K562 (cell line): ENCODE results near the gene RSU1. TPM values are rescaled to one million over a fixed set of nuclear protein-coding genes. Genes with fewer than 3 reads are reported as not detected.

Experiments used
- ATAC-seq: fragments of 200-7000 bp; cut with Tn5 transposase; 3 replicates; pipeline ENCODE4 v1.9.1; 2020; ENCODE audit warnings: moderate library complexity
- BruUV-seq: library from RNA; stranded (reverse); fragments of 400-500 nt; replicated peaks from 2 replicates; lab custom pipeline; 2021; lab: Mats Ljungman, UMichigan
- CTCF ChIA-PET: fragments of 300-600 bp; formaldehyde crosslinking; extraction: SDS; loops from one replicate; lab custom pipeline; 2021; ENCODE audit warnings: low intra/inter-chr PET ratio; lab: Yijun Ruan, JAX
- POLR2A ChIA-PET: fragments of 300-600, 350-650 bp; sonication (Branson Sonifier 250); formaldehyde crosslinking; extraction: SDS; loops from one replicate; lab custom pipeline; 2021; ENCODE audit warnings: antibody characterized with exemption, inconsistent platforms; lab: Yijun Ruan, JAX
- DNase-seq, 4 experiments: peaks; one replicate each; pipeline versions ENCODE4 v3.0.0 to v3.0.0-alpha.2; 2011 to 2018; ENCODE audit warnings: low spot score in 3 of 4, mixed read lengths in 3 of 4; ENCODE audit errors: extremely low read depth in 1 of 4
- FAIRE-seq: peaks from 2 replicates; lab custom pipeline; 2011; peaks lifted over from hg19 to GRCh38; lab: Jason Lieb, UNC
- H2AFZ ChIP-seq: 2 replicates; pipeline ENCODE4 v1.6.0; 2011; ENCODE audit warnings: low read depth, low read length, control low read depth, inconsistent platforms
- H3K27ac ChIP-seq: fragments of 200-600 bp; 3 replicates; pipeline ENCODE4 v1.8.0; 2011; ENCODE audit warnings: low read depth, mild to moderate bottlenecking, control low read depth, inconsistent platforms, low read length, moderate library complexity, mixed read lengths; ENCODE audit errors: extremely low read depth
- H3K27me3 ChIP-seq, 2 experiments: fragments of 300-600 bp in 1 of 2; 2 replicates in 1 of 2; 3 replicates in 1 of 2; pipeline versions ENCODE4 v1.6.0 to v1.8.0; 2011; ENCODE audit warnings: inconsistent platforms in 2 of 2, low read length in 2 of 2, mild to moderate bottlenecking in 1 of 2, mixed read lengths in 1 of 2, moderate library complexity in 1 of 2; ENCODE audit not compliant: control insufficient read depth in 2 of 2, insufficient read depth in 2 of 2
- H3K36me3 ChIP-seq: fragments of 300-600 bp; 3 replicates; pipeline ENCODE4 v1.8.0; 2011; ENCODE audit warnings: mild to moderate bottlenecking, low read length, inconsistent platforms; ENCODE audit not compliant: control insufficient read depth, insufficient read depth
- H3K4me1 ChIP-seq, 2 experiments: fragments of 200-600 bp in 1 of 2; replicated peaks in 1 of 2; 2 replicates in 1 of 2; 3 replicates in 1 of 2; pipeline versions ENCODE4 v1.5.1 to v1.8.0; 2011; ENCODE audit warnings: inconsistent platforms in 2 of 2, low read length in 2 of 2, mild to moderate bottlenecking in 1 of 2, mixed read lengths in 1 of 2, moderate library complexity in 1 of 2; ENCODE audit not compliant: control insufficient read depth in 2 of 2, insufficient read depth in 2 of 2
- H3K4me2 ChIP-seq: 2 replicates; pipeline ENCODE4 v1.6.1; 2011; ENCODE audit warnings: low read length, control low read depth, inconsistent platforms, mixed read lengths; ENCODE audit not compliant: insufficient read depth
- H3K4me3 ChIP-seq: fragments of 200-600 bp; sonication (generic), shearing (Covaris generic); 2 replicates; pipeline ENCODE4 v1.5.1; 2016; ENCODE audit warnings: control low read depth, inconsistent platforms
- H3K79me2 ChIP-seq: fragments of 200-600 bp; 3 replicates; pipeline ENCODE4 v1.8.0; 2011; ENCODE audit warnings: low read length, inconsistent platforms; ENCODE audit not compliant: control insufficient read depth, insufficient read depth
- H3K9ac ChIP-seq, 2 experiments: 2 replicates each; pipeline versions ENCODE4 v1.6.0 to v1.6.1; 2011; ENCODE audit warnings: low read depth in 2 of 2, low read length in 2 of 2, control low read depth in 1 of 2, inconsistent platforms in 1 of 2, mild to moderate bottlenecking in 1 of 2, mixed read lengths in 1 of 2; ENCODE audit not compliant: insufficient read depth in 1 of 2
- H3K9me1 ChIP-seq: one replicate; pipeline ENCODE4 v1.6.0; 2011; ENCODE audit warnings: inconsistent platforms, mild to moderate bottlenecking, low read length, moderate library complexity; ENCODE audit not compliant: control insufficient read depth, insufficient read depth
- H3K9me3 ChIP-seq: replicated peaks from 2 replicates; pipeline ENCODE4 v1.5.1; 2011; ENCODE audit warnings: low read depth, low read length, inconsistent platforms; ENCODE audit not compliant: control insufficient read depth, insufficient read depth
- H4K20me1 ChIP-seq: replicated peaks from 2 replicates; pipeline ENCODE4 v1.6.1; 2011; ENCODE audit warnings: low read length, inconsistent platforms, mixed read lengths; ENCODE audit not compliant: control insufficient read depth, insufficient read depth
- CBFB ChIP-seq: sonication (generic); formaldehyde crosslinking; IDR thresholded peaks from 2 replicates; pipeline ENCODE4 v1.4.0; 2020; ENCODE audit warnings: mild to moderate bottlenecking, missing genetic modification reagents
- CTBP1 ChIP-seq: fragments of 450-650 bp; IDR thresholded peaks from 2 replicates; pipeline ENCODE4 v1.6.1; 2016; ENCODE audit warnings: borderline replicate concordance
- DNMT1 ChIP-seq: fragments of 450-650 bp; IDR thresholded peaks from 2 replicates; pipeline ENCODE4 v1.6.1; 2016; ENCODE audit warnings: antibody characterized with exemption, mild to moderate bottlenecking
- ETV1 ChIP-seq: fragments of 450-650 bp; conservative IDR thresholded peaks from 2 replicates; pipeline ENCODE4 v1.6.1; 2016; ENCODE audit warnings: missing genetic modification characterization, control low read depth, low read depth, missing compliant biosample characterization
- FOXK2 ChIP-seq, 2 experiments: fragments of 450-650 bp; IDR thresholded peaks in 1 of 2; conservative IDR thresholded peaks in 1 of 2; 2 replicates each; pipeline ENCODE4 v1.6.1; 2016; ENCODE audit warnings: low read depth in 2 of 2, mild to moderate bottlenecking in 1 of 2
- MED1 ChIP-seq: sonication (generic); formaldehyde crosslinking; IDR thresholded peaks from 2 replicates; pipeline ENCODE4 v1.8.1; 2023; ENCODE audit warnings: missing genetic modification reagents, borderline replicate concordance
- MTF1 ChIP-seq: fragments of 250-450 bp; sonication (Bioruptor Pico); IDR thresholded peaks from 2 replicates; pipeline ENCODE4 v1.9.0; 2021; ENCODE audit warnings: moderate library complexity, mild to moderate bottlenecking, inconsistent platforms, borderline replicate concordance
- SAFB2 ChIP-seq: fragments of 200-400 bp; formaldehyde crosslinking; IDR thresholded peaks from 2 replicates; pipeline ENCODE4 v1.6.1; 2018; ENCODE audit warnings: borderline replicate concordance, low read length, low read depth, moderate library complexity; ENCODE audit not compliant: severe bottlenecking
- ZC3H11A ChIP-seq: IDR thresholded peaks from 2 replicates; pipeline ENCODE4 v1.6.1; 2012; ENCODE audit warnings: low read depth, low read length, improper control_type of control experiment
- ZFP1 ChIP-seq: fragments of 450-650 bp; formaldehyde crosslinking; IDR thresholded peaks from 2 replicates; pipeline ENCODE4 v1.4.0; 2020; ENCODE audit warnings: mild to moderate bottlenecking, mixed read lengths
- WGBS: fragments of 100-300 bp; shearing (Covaris generic); methylation state at CpG from one replicate; pipeline ENCODE4 v1.1.6; 2016; ENCODE audit warnings: low coverage, mixed read lengths; ENCODE audit not compliant: insufficient coverage; ENCODE audit errors: missing lambda C conversion rate; 5-methylcytosine and 5-hydroxymethylcytosine counted together
- in situ Hi-C: fragments of 300-500 bp; cut with MboI; formaldehyde crosslinking; loops from 4 replicates; pipeline ENCODE4 v1.15.0; 2018; ENCODE audit warnings: inconsistent platforms, mixed read lengths
- intact Hi-C: fragments of 100-400 bp; cut with micrococcal nuclease; formaldehyde crosslinking; loops from 2 replicates; pipeline ENCODE4 v1.14.2; 2022
- polyA plus RNA-seq, 8 experiments: library from polyadenylated mRNA; depleted of rRNA in 4 of 8; stranded (reverse) in 5 of 8; unstranded in 3 of 8; fragments of >200 nt; fragmentation: Nextera tagmentation in 2 of 8; fragmentation: Illumina TruSeq in 1 of 8; extraction: Ambion mirVana in 2 of 8; extraction: Trizol in 1 of 8; gene quantifications; 2 replicates each; pipeline versions ENCODE4 v1.2.1 to v1.2.3, GENCODE V29; 2011 to 2014; ENCODE audit warnings: inconsistent platforms in 1 of 8, missing spikeins in 1 of 8
- total RNA-seq, 7 experiments: library from RNA; depleted of rRNA in 6 of 7; stranded (reverse); fragments of >200 nt in 6 of 7; fragmentation: Illumina TruSeq in 2 of 7; extraction: Trizol in 2 of 7; gene quantifications; 2 replicates each; pipeline versions ENCODE4 v1.2.1 to v1.2.3, GENCODE V29; 2011 to 2021; ENCODE audit warnings: low replicate concordance in 1 of 7
- TF ChIP-seq, protein P1 (sequence below): fragments of 250-450 bp; sonication (Bioruptor Pico); IDR thresholded peaks from 2 replicates; pipeline ENCODE4 v1.8.0; 2021; ENCODE audit warnings: moderate library complexity, mild to moderate bottlenecking, inconsistent platforms
- TF ChIP-seq, protein P2 (sequence below): sonication (generic); formaldehyde crosslinking; IDR thresholded peaks from 2 replicates; pipeline ENCODE4 v1.8.1; 2023; ENCODE audit warnings: mild to moderate bottlenecking, missing genetic modification reagents

RSU1 gene
- total and polyA plus RNA-seq, 9 of the 15 experiments (the other 6 are each of a cell fraction or from before 2014, with no cell fraction given), result 18.8 to 67.3 (median 31.5) TPM

DNA sequence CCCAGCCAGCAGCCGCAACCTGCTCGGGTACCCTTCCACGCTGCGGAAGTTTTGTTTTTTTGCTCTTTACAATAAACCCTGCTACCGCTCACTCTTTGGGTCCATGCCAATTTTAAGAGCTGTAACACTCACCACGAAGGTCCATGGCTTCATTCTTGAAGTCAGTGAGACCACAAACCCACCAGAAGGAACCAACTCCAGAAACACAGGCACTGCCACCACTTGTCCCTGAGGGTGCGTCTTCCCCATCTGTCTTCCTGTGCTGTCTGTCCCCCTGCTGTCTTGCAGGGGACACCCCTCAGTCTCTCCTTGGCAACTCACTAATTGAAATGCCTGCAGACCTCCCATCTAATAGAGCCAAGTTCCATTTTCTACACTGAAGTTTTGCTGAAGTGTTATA, 48.5 kb upstream of the RSU1 start:
- in situ Hi-C loops, result no loop called here
- intact Hi-C loops, result no loop called here

More for the DNA sequence above, 48.5 kb upstream of the RSU1 start:
- CTCF ChIA-PET, result no interaction called here
- POLR2A ChIA-PET, result no interaction called here
- no peak overlapping the region for H3K4me3 ChIP-seq
- no peak overlapping the region for H2AFZ ChIP-seq
- no peak overlapping the region for H3K9ac ChIP-seq
- TF ChIP-seq DNMT1, result no peak
- no peak for TF ChIP-seq ETV1
- no peak for TF ChIP-seq MED1 (CRISPR knock-in tag)
- TF ChIP-seq, protein P1, sequence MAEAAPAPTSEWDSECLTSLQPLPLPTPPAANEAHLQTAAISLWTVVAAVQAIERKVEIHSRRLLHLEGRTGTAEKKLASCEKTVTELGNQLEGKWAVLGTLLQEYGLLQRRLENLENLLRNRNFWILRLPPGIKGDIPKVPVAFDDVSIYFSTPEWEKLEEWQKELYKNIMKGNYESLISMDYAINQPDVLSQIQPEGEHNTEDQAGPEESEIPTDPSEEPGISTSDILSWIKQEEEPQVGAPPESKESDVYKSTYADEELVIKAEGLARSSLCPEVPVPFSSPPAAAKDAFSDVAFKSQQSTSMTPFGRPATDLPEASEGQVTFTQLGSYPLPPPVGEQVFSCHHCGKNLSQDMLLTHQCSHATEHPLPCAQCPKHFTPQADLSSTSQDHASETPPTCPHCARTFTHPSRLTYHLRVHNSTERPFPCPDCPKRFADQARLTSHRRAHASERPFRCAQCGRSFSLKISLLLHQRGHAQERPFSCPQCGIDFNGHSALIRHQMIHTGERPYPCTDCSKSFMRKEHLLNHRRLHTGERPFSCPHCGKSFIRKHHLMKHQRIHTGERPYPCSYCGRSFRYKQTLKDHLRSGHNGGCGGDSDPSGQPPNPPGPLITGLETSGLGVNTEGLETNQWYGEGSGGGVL (CRISPR knock-in tag), result no peak
- TF ChIP-seq SAFB2, result no peak
- no peak for TF ChIP-seq CTBP1
- no peak for TF ChIP-seq ZC3H11A
- no peak for TF ChIP-seq FOXK2 (conservative IDR thresholded peaks at IDR 0.05 in 1 of 2, IDR thresholded peaks at IDR 0.05 in 1 of 2; ENCODE audit: low read depth in 2 of 2)
- no peak for TF ChIP-seq ZFP1
- TF ChIP-seq MTF1 (CRISPR knock-in tag), result no peak
- TF ChIP-seq CBFB, result no peak
- TF ChIP-seq, protein P2, sequence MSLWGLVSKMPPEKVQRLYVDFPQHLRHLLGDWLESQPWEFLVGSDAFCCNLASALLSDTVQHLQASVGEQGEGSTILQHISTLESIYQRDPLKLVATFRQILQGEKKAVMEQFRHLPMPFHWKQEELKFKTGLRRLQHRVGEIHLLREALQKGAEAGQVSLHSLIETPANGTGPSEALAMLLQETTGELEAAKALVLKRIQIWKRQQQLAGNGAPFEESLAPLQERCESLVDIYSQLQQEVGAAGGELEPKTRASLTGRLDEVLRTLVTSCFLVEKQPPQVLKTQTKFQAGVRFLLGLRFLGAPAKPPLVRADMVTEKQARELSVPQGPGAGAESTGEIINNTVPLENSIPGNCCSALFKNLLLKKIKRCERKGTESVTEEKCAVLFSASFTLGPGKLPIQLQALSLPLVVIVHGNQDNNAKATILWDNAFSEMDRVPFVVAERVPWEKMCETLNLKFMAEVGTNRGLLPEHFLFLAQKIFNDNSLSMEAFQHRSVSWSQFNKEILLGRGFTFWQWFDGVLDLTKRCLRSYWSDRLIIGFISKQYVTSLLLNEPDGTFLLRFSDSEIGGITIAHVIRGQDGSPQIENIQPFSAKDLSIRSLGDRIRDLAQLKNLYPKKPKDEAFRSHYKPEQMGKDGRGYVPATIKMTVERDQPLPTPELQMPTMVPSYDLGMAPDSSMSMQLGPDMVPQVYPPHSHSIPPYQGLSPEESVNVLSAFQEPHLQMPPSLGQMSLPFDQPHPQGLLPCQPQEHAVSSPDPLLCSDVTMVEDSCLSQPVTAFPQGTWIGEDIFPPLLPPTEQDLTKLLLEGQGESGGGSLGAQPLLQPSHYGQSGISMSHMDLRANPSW (CRISPR knock-in tag), result no peak
- TF ChIP-seq, all 486 proteins: peak for 0
- no peaks in the 10 kb centered on the region for H3K4me1 ChIP-seq
- BruUV-seq, result no TSS peak
- no peaks in the 10 kb centered on the region for H3K79me2 ChIP-seq
- no peaks in the 10 kb centered on the region for H3K36me3 ChIP-seq
- no peak for FAIRE-seq
- no peak overlapping the region for H3K27ac ChIP-seq
- WGBS, result 45% methylated on average over 7 of the region's 7 CpGs
- H3K27me3 ChIP-seq, result peaks cover 2 to 8% of the 10 kb centered on the region in 2 experiments; a peak in 1 of 5 replicates
- H3K9me3 ChIP-seq, result no peaks in the 10 kb centered on the region
- H3K4me2 ChIP-seq, result no peak overlapping the region
- no peaks in the 10 kb centered on the region for H4K20me1 ChIP-seq
- no peaks in the 10 kb centered on the region for H3K9me1 ChIP-seq
- DNase-seq, result no peak
- no peak for ATAC-seq
